Vagina (tissue), 2 donors: ENCODE results near the gene PKP4.

Source experiments
- POLR2A ChIP-seq, 2 donors: fragments of 450-650 bp; IDR thresholded peaks; one replicate each; pipeline ENCODE4 v1.6.1; 2017; ENCODE audit warnings: antibody characterized with exemption in 2 of 2, mild to moderate bottlenecking in 2 of 2, moderate library complexity in 2 of 2
- POLR2AphosphoS5 ChIP-seq, 2 donors: sonication (generic); formaldehyde crosslinking; IDR thresholded peaks; one replicate each; pipeline ENCODE4 v1.9.0; 2017; ENCODE audit warnings: antibody characterized with exemption in 2 of 2, mild to moderate bottlenecking in 2 of 2, low read depth in 1 of 2; ENCODE audit not compliant: insufficient read depth in 1 of 2
- TF ChIP-seq, protein P1 (sequence below), 3 experiments: fragments of 450-650 bp in 2 of 3; fragments of 200-600 bp in 1 of 3; sonication (generic) in 1 of 3; IDR thresholded peaks; one replicate each; pipeline ENCODE4 v1.5.1; 2017 to 2019; ENCODE audit warnings: antibody characterized with exemption in 3 of 3, mild to moderate bottlenecking in 2 of 3, moderate library complexity in 2 of 3

DNA sequence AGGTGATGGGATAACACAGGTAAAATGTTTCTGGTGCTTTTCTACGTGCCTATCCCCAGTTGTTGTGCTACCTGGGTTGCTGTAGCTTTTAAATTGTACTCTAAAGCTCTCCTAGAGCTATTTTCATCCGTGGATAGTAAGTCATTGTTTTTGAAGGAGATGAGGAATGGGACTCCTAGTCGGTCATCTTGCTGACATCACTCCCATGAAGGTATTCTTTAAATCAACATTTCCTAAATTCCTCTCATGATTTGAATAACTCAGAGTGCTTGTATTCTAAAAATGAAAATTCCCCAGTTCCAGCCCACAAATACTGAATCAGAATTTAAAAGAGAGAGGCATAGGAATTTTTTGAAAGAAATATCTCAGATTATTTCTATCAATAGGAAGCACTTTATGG is 44.5 kb upstream of the PKP4 start:
- TF ChIP-seq, protein P1, sequence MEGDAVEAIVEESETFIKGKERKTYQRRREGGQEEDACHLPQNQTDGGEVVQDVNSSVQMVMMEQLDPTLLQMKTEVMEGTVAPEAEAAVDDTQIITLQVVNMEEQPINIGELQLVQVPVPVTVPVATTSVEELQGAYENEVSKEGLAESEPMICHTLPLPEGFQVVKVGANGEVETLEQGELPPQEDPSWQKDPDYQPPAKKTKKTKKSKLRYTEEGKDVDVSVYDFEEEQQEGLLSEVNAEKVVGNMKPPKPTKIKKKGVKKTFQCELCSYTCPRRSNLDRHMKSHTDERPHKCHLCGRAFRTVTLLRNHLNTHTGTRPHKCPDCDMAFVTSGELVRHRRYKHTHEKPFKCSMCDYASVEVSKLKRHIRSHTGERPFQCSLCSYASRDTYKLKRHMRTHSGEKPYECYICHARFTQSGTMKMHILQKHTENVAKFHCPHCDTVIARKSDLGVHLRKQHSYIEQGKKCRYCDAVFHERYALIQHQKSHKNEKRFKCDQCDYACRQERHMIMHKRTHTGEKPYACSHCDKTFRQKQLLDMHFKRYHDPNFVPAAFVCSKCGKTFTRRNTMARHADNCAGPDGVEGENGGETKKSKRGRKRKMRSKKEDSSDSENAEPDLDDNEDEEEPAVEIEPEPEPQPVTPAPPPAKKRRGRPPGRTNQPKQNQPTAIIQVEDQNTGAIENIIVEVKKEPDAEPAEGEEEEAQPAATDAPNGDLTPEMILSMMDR (IDR thresholded peaks at IDR 0.05) = no peak
- TF ChIP-seq POLR2A (IDR thresholded peaks at IDR 0.05) = no peak
- no peak for TF ChIP-seq POLR2AphosphoS5 (IDR thresholded peaks at IDR 0.05; ENCODE audit: insufficient read depth in 1 of 2, low read depth in 1 of 2)
